H9 (cell line): ENCODE measurements around the gene ZBTB20. TPM values are rescaled to one million over a fixed set of nuclear protein-coding genes. Genes with fewer than 3 reads are reported as not detected.

Experiments used
- DNase-seq: peaks from one replicate; pipeline ENCODE4 v3.0.0-alpha.2; 2017
- H2AFZ ChIP-seq: one replicate; pipeline ENCODE4 v1.6.1; 2013; ENCODE audit warnings: mild to moderate bottlenecking, low read length, control low read depth, moderate library complexity
- H2AK5ac ChIP-seq: 2 replicates; pipeline ENCODE4 v1.6.1; 2013; ENCODE audit warnings: low read length, control low read depth, mixed read lengths; ENCODE audit not compliant: insufficient read length
- H2BK120ac ChIP-seq: one replicate; pipeline ENCODE4 v1.6.1; 2013; ENCODE audit warnings: low read depth, mild to moderate bottlenecking, low read length, control low read depth, inconsistent platforms; ENCODE audit not compliant: poor library complexity, severe bottlenecking
- H2BK12ac ChIP-seq: 2 replicates; pipeline ENCODE4 v1.6.1; 2013; ENCODE audit warnings: low read length, control low read depth, mixed read lengths, low read depth; ENCODE audit not compliant: insufficient read length
- H2BK15ac ChIP-seq: 2 replicates; pipeline ENCODE4 v1.6.1; 2013; ENCODE audit warnings: low read depth, low read length, control low read depth
- H2BK20ac ChIP-seq: one replicate; pipeline ENCODE4 v1.6.1; 2013; ENCODE audit warnings: low read depth, mild to moderate bottlenecking, low read length, control low read depth, inconsistent platforms; ENCODE audit not compliant: poor library complexity, severe bottlenecking
- H2BK5ac ChIP-seq: 2 replicates; pipeline ENCODE4 v1.6.1; 2013; ENCODE audit warnings: low read length, control low read depth, mixed read lengths; ENCODE audit not compliant: insufficient read length
- H3K14ac ChIP-seq: 2 replicates; pipeline ENCODE4 v1.6.1; 2013; ENCODE audit warnings: low read length, control low read depth; ENCODE audit not compliant: insufficient read depth
- H3K18ac ChIP-seq: 2 replicates; pipeline ENCODE4 v1.6.1; 2013; ENCODE audit warnings: low read depth, mild to moderate bottlenecking, mixed read lengths, low read length, control low read depth; ENCODE audit not compliant: insufficient read length
- H3K23ac ChIP-seq: 2 replicates; pipeline ENCODE4 v1.6.1; 2013; ENCODE audit warnings: low read length, control low read depth, mixed read lengths, low read depth; ENCODE audit not compliant: insufficient read length
- H3K23me2 ChIP-seq: 2 replicates; pipeline ENCODE4 v1.6.1; 2013; ENCODE audit warnings: low read depth, mild to moderate bottlenecking, mixed read lengths, low read length, control low read depth; ENCODE audit not compliant: insufficient read length, poor library complexity, severe bottlenecking
- H3K27ac ChIP-seq: 2 replicates; pipeline ENCODE4 v1.5.1; 2013; ENCODE audit warnings: low read length, control low read depth, mixed read lengths, low read depth; ENCODE audit not compliant: insufficient read length
- H3K27me3 ChIP-seq: 2 replicates; pipeline ENCODE4 v1.6.1; 2013; ENCODE audit warnings: low read length, control low read depth, inconsistent platforms; ENCODE audit not compliant: insufficient read depth
- H3K4ac ChIP-seq: 2 replicates; pipeline ENCODE4 v1.6.1; 2013; ENCODE audit warnings: low read depth, mild to moderate bottlenecking, control low read depth, inconsistent platforms, low read length, moderate library complexity
- H3K4me1 ChIP-seq: 2 replicates; pipeline ENCODE4 v1.6.1; 2013; ENCODE audit warnings: low read length, control low read depth, inconsistent platforms; ENCODE audit not compliant: insufficient read depth
- H3K4me2 ChIP-seq: 2 replicates; pipeline ENCODE4 v1.6.1; 2013; ENCODE audit warnings: low read length, control low read depth, mixed read lengths; ENCODE audit not compliant: insufficient read length, insufficient read depth
- H3K56ac ChIP-seq: 2 replicates; pipeline ENCODE4 v1.6.1; 2013; ENCODE audit warnings: low read depth, mild to moderate bottlenecking, mixed read lengths, low read length, control low read depth; ENCODE audit not compliant: insufficient read length
- H3K79me1 ChIP-seq: 2 replicates; pipeline ENCODE4 v1.6.1; 2013; ENCODE audit warnings: low read depth, mild to moderate bottlenecking, moderate library complexity, low read length, control low read depth, inconsistent platforms; ENCODE audit not compliant: insufficient read depth, poor library complexity, severe bottlenecking
- H3K79me2 ChIP-seq: 2 replicates; pipeline ENCODE4 v1.6.1; 2013; ENCODE audit warnings: low read length, control low read depth, inconsistent platforms; ENCODE audit not compliant: insufficient read depth
- H3K9ac ChIP-seq: 2 replicates; pipeline ENCODE4 v1.6.1; 2013; ENCODE audit warnings: low read length, control low read depth, mixed read lengths; ENCODE audit not compliant: insufficient read length; ENCODE audit errors: extremely low read depth
- H3K9me3 ChIP-seq: one replicate; pipeline ENCODE4 v1.6.1; 2013; ENCODE audit warnings: low read depth, low read length, inconsistent platforms; ENCODE audit not compliant: control insufficient read depth
- H3T11ph ChIP-seq: one replicate; pipeline ENCODE4 v1.6.1; 2013; ENCODE audit warnings: mild to moderate bottlenecking, low read length, control low read depth, inconsistent platforms
- H4K20me1 ChIP-seq: one replicate; pipeline ENCODE4 v1.6.1; 2013; ENCODE audit not compliant: control insufficient read depth, insufficient read length, insufficient read depth
- H4K5ac ChIP-seq: 2 replicates; pipeline ENCODE4 v1.6.1; 2013; ENCODE audit warnings: low read depth, mild to moderate bottlenecking, mixed read lengths, low read length, control low read depth; ENCODE audit not compliant: insufficient read length
- H4K8ac ChIP-seq: replicated peaks from 2 replicates; pipeline ENCODE4 v1.6.1; 2013; ENCODE audit warnings: low read length, control low read depth, mixed read lengths, low read depth; ENCODE audit not compliant: insufficient read length
- H4K91ac ChIP-seq: 2 replicates; pipeline ENCODE4 v1.6.1; 2013; ENCODE audit warnings: low read depth, mild to moderate bottlenecking, moderate library complexity, mixed read lengths, low read length, control low read depth; ENCODE audit not compliant: insufficient read length
- H3K27ac Mint-ChIP-seq, 3 experiments: 2 replicates in 2 of 3; 3 replicates in 1 of 3; pipeline ENCODE4 v1.8.0; 2020 to 2021; ENCODE audit warnings: mixed read lengths in 3 of 3, mild to moderate bottlenecking in 1 of 3, moderate library complexity in 1 of 3
- H3K27me3 Mint-ChIP-seq: 2 replicates; pipeline ENCODE4 v1.8.0; 2021; ENCODE audit warnings: low read depth, mild to moderate bottlenecking, moderate library complexity, mixed read lengths
- H3K36me3 Mint-ChIP-seq, 3 experiments: 2 replicates in 2 of 3; 3 replicates in 1 of 3; pipeline ENCODE4 v1.8.0; 2020 to 2021; ENCODE audit warnings: low read depth in 3 of 3, mixed read lengths in 3 of 3; ENCODE audit not compliant: insufficient read depth in 1 of 3
- H3K4me1 Mint-ChIP-seq, 2 experiments: 2 replicates each; pipeline ENCODE4 v1.8.0; 2020; ENCODE audit warnings: mixed read lengths in 2 of 2
- H3K4me3 Mint-ChIP-seq, 2 experiments: 2 replicates in 1 of 2; 3 replicates in 1 of 2; pipeline ENCODE4 v1.8.0; 2020 to 2021; ENCODE audit warnings: mild to moderate bottlenecking in 2 of 2, mixed read lengths in 2 of 2, moderate library complexity in 1 of 2
- H3K9me3 Mint-ChIP-seq, 2 experiments: 2 replicates in 1 of 2; 3 replicates in 1 of 2; pipeline ENCODE4 v1.8.0; 2020; ENCODE audit warnings: mild to moderate bottlenecking in 2 of 2, mixed read lengths in 2 of 2, moderate library complexity in 1 of 2
- WGBS: extraction: QIAGEN DNeasy Blood & Tissue Kit; methylation state at CpG from one replicate; pipeline ENCODE4 v1.1.7; 2013; ENCODE audit warnings: missing lambda C conversion rate, low lambda C conversion rate, mixed read lengths; ENCODE audit not compliant: insufficient read length; ENCODE audit errors: extremely low coverage; 5-methylcytosine and 5-hydroxymethylcytosine counted together
- total RNA-seq: library from RNA; stranded (reverse); gene quantifications from 2 replicates; pipeline ENCODE4 v1.2.1, GENCODE V29; 2021
- TF ChIP-seq, protein P1 (sequence below): fragments of 200-600 bp; sonication (generic); conservative IDR thresholded peaks from 3 replicates; pipeline ENCODE4 v1.8.0; 2021; ENCODE audit warnings: antibody characterized with exemption, mild to moderate bottlenecking

Gene ZBTB20
- total RNA-seq, 1 experiment from 2014 or later: 0.70 TPM

GRCh38 chr3:114394551-114394950 lies 752.5 kb downstream of the ZBTB20 start:
- Histone ChIP-seq H3K23ac (no peak overlapping the region), H3K4ac (no peak overlapping the region), H2AFZ (no peak overlapping the region), H4K91ac (no peak overlapping the region), H3K4me1 (no peaks in the 10 kb centered on the region), H3K27me3 (no peaks in the 10 kb centered on the region), H3K4me2 (no peak overlapping the region), H2BK5ac (no peak overlapping the region), H3K27ac (no peak overlapping the region), H3K18ac (no peak overlapping the region), H3K23me2 (no peaks in the 10 kb centered on the region), H2BK120ac (no peak overlapping the region), H4K20me1 (no peaks in the 10 kb centered on the region), H4K8ac (no peak overlapping the region), H2BK12ac (no peak overlapping the region), H3K9ac (no peak overlapping the region), H3K56ac (no peak overlapping the region), H4K5ac (no peak overlapping the region), H2BK20ac (no peak overlapping the region), H3K79me2 (no peaks in the 10 kb centered on the region), H3K79me1 (no peaks in the 10 kb centered on the region), H2BK15ac (no peak overlapping the region), H3T11ph (no peak overlapping the region), H3K9me3 (no peaks in the 10 kb centered on the region), H2AK5ac (no peak overlapping the region), H3K14ac (no peak overlapping the region)
- Mint-ChIP-seq H3K36me3 (no peaks in the 10 kb centered on the region), H3K4me3 (no peak overlapping the region), H3K27ac (no peak overlapping the region), H3K4me1 (no peaks in the 10 kb centered on the region), H3K27me3 (no peaks in the 10 kb centered on the region), H3K9me3 (no peaks in the 10 kb centered on the region)
- TF ChIP-seq, protein P1, sequence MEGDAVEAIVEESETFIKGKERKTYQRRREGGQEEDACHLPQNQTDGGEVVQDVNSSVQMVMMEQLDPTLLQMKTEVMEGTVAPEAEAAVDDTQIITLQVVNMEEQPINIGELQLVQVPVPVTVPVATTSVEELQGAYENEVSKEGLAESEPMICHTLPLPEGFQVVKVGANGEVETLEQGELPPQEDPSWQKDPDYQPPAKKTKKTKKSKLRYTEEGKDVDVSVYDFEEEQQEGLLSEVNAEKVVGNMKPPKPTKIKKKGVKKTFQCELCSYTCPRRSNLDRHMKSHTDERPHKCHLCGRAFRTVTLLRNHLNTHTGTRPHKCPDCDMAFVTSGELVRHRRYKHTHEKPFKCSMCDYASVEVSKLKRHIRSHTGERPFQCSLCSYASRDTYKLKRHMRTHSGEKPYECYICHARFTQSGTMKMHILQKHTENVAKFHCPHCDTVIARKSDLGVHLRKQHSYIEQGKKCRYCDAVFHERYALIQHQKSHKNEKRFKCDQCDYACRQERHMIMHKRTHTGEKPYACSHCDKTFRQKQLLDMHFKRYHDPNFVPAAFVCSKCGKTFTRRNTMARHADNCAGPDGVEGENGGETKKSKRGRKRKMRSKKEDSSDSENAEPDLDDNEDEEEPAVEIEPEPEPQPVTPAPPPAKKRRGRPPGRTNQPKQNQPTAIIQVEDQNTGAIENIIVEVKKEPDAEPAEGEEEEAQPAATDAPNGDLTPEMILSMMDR: no peak
- DNase-seq: no peak
- no CpG with 5 or more reads among the region's 2 CpGs for WGBS
